HG03280 (cell line): ENCODE data around the gene RNF41.
"Not testable (repeated sequence)": the region's sequence is repeated elsewhere in the genome, so short reads cannot be mapped to it uniquely, and the experiment has no call there.

Source experiments
- ATAC-seq: cut with Tn5 transposase; IDR thresholded peaks from one replicate; pipeline ENCODE4 v1.9.1; 2021; ENCODE audit warnings: mild to moderate bottlenecking, moderate library complexity; ENCODE audit not compliant: unreplicated experiment

The RNF41 gene

GRCh38 chr12:56178347-56178746 lies 43.4 kb downstream of the RNF41 start:
- no peak for ATAC-seq

- no peak for ATAC-seq
These were observed 48.9 kb downstream of the RNF41 start for GRCh38 chr12:56172839-56173238.

GRCh38 chr12:56169229-56169759 lies 52.4 kb downstream of the RNF41 start:
- no peak for ATAC-seq

- ATAC-seq, result no peak
These were observed 56.4 kb downstream of the RNF41 start for GRCh38 chr12:56165369-56165768.

DNA sequence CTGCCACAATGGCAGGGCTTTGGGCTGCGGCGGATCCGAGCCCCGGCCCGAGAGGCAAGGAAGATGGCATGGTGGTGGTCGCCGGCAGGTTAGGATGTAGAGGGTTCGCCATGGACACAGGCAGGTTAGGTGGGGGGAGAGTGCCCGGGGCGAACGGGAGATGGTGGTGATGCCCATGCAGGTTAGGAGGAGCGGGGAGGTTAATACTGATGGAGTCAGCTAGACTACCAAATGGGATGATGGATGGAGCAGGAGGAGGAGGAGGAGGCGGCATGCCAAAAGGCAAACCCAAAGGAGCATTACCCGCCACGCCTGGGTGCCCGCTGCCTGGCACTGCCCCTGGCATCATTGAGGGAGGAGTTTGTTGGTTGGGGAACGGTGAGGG lies 57.4 kb downstream of the RNF41 start:
- no peak for ATAC-seq

DNA sequence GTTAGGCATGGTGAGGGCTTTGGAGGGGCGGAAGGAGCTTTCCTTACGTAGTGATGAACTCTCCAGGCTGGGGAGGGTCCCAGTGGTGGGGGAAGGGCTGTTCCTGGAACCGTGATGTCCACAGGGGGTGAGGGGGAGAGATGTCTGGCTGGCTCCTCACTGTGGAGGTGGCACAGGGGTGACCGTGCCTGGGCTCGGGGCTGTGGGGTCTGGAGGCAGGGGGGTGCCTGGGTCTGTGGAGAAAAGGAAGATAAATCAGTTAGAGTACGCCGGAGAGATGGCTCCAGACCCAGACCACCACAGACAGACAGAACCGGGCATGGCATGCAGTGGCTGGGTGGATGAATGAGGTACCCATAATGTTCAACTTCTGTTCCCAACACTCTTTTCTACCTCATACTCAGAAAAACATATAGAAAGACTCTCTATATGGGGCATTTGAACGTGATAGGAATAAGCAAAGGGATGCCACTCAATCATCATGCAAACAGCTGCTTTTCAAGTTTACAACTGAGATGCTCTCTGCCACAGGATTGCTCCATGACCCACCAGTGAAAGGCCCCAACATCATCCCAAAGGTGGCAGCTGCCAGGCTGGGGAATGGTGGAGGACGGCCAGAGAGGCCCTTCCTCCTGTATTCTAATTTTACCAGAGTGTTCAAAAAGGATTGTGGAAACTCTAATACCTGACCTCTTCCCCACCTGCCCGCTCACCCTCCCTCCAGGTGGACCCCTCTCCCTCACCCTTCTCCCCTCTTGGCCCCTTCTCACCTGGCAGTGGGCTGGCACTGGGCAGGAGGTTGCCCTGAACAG lies 58.0 kb downstream of the RNF41 start:
- ATAC-seq, result no peak

DNA sequence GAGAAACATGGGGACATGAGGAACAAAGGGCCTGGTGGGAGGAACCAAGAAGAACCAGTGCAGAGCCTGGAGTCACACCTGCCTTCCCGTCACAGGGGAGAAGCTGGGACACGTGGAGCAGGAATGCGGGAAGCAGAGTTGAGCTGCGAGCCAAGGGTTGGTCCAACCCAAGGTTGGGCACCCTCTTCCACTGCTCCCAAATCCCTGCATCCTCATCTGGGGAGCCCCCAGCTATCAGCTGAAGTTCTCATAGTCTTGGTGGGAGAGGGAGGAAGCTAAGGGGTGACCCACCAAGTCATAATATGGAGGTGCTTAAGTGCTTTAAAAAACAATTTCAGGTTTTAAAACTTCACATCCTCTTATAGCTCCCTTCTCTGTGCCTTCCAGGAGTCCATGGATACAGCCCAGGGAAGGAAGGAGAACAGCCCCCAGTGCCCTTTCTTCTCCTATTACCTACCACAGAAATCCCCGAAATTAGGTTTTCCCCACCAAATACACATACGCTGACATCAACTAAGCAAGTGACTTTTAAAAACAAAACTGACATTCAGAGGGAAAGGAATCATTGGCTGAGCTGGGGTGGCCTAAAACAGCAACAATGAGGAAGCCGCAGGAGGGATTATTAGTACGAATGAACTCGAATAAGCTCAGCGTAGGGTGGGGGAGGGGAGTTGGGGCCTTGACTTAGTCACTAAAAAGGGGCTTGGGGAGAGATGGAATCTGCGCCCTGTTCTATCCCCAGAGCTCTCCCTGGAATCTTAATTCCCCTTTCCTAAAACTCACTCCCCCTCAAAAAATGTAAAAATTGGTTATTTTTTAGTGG lies 59.0 kb downstream of the RNF41 start:
- no peak for ATAC-seq

DNA sequence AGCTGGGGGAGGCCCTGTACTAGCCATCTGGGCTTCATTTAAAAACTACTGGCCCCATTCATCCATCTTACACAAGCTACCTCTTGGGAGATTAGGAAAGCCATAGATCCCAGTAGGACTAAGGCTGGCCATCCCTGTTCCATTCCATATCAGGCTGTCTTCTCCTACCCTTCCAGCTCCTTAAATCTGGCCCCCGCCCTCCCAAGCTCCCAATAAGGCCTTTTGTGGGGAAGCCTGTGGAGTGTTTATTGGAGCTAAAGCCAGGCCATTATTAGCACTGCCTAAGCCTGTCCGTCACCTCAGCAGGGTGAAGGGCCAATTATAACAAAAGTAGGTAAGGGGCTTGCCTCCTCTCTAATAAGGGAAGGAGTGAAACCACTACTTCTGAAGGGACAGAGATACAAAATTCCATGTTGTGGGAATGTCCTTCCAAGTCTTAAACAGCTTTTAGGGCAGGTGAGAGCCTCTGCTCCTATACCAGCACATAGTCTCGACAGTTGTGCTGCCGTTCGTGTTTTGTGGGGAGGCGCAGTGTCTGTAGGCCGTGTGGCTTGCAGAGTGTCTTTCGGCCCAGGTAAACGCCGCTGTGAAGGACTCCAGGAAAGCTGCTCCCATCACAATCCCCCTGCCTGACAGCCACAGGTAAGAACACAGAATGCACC lies 59.9 kb downstream of the RNF41 start:
- no peak for ATAC-seq

DNA sequence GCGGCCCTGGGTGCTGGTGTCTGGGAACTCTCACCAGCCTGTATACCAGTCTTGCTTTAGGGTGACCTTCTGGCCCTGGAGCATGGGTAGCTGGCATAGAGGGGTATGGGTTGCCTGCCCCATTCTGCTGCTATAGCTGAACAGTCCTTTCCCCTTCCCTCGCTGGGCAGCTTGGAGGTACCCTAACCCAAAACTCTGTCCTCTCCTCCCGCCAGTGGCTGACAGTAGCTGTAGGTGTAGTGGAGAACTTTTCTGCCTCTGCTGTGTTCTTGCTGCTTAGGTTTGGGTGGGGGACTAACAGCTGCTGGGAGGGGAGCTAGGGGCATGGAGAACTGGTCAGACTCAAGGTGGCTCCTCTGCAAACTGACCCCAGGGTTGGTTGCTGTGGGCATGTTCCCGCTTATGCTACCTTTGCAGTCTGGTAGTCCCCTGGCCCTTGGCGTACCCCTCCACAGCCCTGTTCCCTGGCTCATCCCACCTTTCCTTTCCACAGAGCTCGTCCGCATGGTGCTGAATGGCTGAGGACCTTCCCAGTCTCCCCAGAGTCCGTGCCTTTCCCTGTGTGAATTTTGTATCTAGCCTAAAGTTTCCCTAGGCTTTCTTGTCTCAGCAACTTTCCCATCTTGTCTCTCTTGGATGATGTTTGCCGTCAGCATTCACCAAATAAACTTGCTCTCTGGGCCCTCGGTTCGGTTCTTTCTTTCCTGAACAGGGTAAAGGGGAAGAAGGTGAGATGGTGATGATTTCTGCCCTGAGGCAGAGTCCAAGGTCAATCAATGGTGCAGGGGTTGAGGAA lies 60.6 kb downstream of the RNF41 start:
- no peak for ATAC-seq

- no peak for ATAC-seq
These were observed 61.4 kb downstream of the RNF41 start for GRCh38 chr12:56160193-56160763.

DNA sequence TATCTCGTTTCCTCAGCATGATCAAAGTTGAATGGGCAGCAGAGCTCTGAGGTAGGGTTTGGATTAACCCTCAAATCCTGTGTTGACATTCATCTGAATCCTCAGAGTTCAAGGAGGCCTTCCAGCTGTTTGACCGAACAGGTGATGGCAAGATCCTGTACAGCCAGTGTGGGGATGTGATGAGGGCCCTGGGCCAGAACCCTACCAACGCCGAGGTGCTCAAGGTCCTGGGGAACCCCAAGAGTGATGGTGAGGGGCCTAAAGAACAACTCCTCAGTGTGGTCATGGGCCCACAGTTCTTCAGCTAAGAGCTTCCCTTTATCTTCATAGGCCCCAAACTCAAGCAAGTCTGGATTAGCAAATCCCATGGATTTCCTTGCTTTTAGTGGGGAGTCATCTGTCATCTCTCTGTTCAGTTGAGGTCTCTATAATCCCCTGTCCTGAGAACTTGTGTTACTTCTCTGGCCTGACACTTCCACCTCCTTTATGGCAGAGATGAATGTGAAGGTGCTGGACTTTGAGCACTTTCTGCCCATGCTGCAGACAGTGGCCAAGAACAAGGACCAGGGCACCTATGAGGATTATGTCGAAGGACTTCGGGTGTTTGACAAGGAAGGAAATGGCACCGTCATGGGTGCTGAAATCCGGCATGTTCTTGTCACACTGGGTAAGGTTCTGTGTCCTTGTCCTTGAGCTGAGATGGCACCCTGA lies 62.1 kb downstream of the RNF41 start:
- no peak for ATAC-seq

DNA sequence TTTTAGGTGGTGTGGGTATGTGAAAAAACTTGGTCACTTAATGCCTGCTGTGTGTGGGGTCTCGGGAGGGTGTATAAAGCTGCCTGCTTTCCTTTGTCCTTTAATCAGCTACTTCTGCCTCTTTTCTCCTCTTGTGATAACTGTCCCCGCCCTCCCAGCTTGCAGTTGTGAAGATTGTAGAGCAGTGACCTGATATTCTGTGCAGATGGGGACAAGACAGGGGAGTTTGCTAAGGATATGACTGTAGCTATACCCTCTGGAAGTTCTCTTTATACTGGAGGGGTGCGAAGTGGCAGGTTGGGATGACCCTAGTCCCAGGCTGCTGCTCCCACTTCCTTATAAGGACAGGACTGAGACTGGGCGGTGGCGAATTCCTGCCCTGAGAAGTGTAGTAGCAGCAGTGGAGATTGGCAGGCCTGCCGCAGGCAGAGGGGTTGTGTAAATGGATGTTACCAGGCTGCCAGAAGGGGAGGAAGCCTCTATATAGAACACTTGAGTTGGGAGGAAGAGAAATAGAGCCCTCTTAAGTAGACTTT lies 62.7 kb downstream of the RNF41 start:
- ATAC-seq, result no peak

GRCh38 chr12:56158029-56158925 lies 63.4 kb downstream of the RNF41 start, which contains the start of gene MYL6:
Gene MYL6, plus strand, starts transcription at chr12:56158359. Its CDS starts 43 bp downstream, at chr12:56158402.
- peak; percentile 81 for ATAC-seq

GRCh38 chr12:56157201-56158028 lies 64.3 kb downstream of the RNF41 start:
- ATAC-seq, result peak; percentile 43

GRCh38 chr12:56156464-56157200 lies 65.1 kb downstream of the RNF41 start:
- ATAC-seq, result not testable (repeated sequence)

DNA sequence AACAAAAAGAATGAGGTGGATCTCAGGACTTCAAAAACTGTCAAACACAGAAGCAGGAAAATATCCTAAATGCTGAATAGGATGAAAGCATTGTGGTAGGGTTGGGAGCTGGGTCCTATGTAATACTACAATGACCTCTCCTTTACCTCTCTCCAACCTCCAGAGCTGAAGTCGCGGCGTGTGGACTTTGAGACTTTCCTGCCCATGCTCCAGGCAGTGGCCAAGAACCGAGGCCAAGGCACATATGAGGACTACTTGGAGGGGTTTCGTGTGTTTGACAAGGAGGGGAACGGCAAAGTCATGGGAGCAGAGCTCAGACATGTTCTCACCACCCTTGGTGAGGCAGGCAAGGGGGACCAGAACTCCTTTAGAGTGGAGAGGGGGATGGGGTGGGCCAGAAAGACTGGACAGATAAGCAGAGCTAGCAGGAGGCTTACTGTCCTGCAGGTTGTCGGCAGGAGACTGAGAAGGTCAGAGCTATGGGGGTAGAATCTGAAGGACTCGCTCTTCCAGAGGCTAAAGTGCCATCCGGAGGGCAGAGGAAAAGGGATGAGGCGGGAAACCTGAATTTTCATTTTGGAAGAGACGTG lies 66.4 kb downstream of the RNF41 start:
- no peak for ATAC-seq
